Loucy (cell line): ENCODE data around the gene SKI.
A peak's percentile ranks its signal among the peaks of the same experiment; 100 is the strongest.

Experiments used
- H2AFZ ChIP-seq: fragments of 200-600 bp; sonication (generic); 2 replicates; pipeline ENCODE4 v1.6.0; 2016; ENCODE audit warnings: antibody characterized with exemption, mild to moderate bottlenecking, low read length, moderate library complexity
- H3F3A ChIP-seq: fragments of 200-600 bp; 2 replicates; pipeline ENCODE4 v1.6.0; 2016; ENCODE audit warnings: antibody characterized with exemption, low read depth, mild to moderate bottlenecking
- H3K27me3 ChIP-seq: fragments of 200-600 bp; sonication (generic); 2 replicates; pipeline ENCODE4 v1.6.1; 2014; ENCODE audit warnings: low read length, mild to moderate bottlenecking; ENCODE audit not compliant: insufficient read depth, poor library complexity, severe bottlenecking
- H3K36me3 ChIP-seq: fragments of 200-600 bp; sonication (generic); 2 replicates; pipeline ENCODE4 v1.6.1; 2016; ENCODE audit warnings: low read length; ENCODE audit not compliant: insufficient read depth
- H3K4me1 ChIP-seq: fragments of 200-600 bp; sonication (generic); 2 replicates; pipeline ENCODE4 v1.5.1; 2014; ENCODE audit warnings: low read length, mild to moderate bottlenecking; ENCODE audit not compliant: insufficient read depth, poor library complexity, severe bottlenecking
- H3K4me2 ChIP-seq: fragments of 200-600 bp; sonication (generic); 2 replicates; pipeline ENCODE4 v1.6.0; 2014; ENCODE audit warnings: antibody characterized with exemption, low read length, low read depth, mild to moderate bottlenecking; ENCODE audit not compliant: poor library complexity, severe bottlenecking
- H3K4me3 ChIP-seq: fragments of 200-600 bp; sonication (generic); 2 replicates; pipeline ENCODE4 v1.5.1; 2014; ENCODE audit warnings: low read length, mild to moderate bottlenecking, mixed read lengths; ENCODE audit not compliant: poor library complexity, severe bottlenecking
- H3K79me2 ChIP-seq: fragments of 200-600 bp; sonication (generic); 2 replicates; pipeline ENCODE4 v1.6.1; 2014; ENCODE audit warnings: low read length; ENCODE audit not compliant: insufficient read depth
- H3K9ac ChIP-seq: fragments of 200-600 bp; sonication (generic); 2 replicates; pipeline ENCODE4 v1.6.0; 2014; ENCODE audit warnings: mild to moderate bottlenecking, low read depth, low read length, moderate library complexity; ENCODE audit not compliant: poor library complexity, severe bottlenecking
- H3K9me2 ChIP-seq: fragments of 200-600 bp; sonication (generic); replicated peaks from 2 replicates; pipeline ENCODE4 v1.6.1; 2016; ENCODE audit warnings: low read depth, low read length, mixed read lengths
- H3K9me3 ChIP-seq: fragments of 200-600 bp; sonication (generic); 2 replicates; pipeline ENCODE4 v1.6.1; 2014; ENCODE audit warnings: mild to moderate bottlenecking, antibody characterized with exemption, low read length, low read depth; ENCODE audit not compliant: insufficient read depth
- H4K20me1 ChIP-seq: fragments of 200-600 bp; sonication (generic); 2 replicates; pipeline ENCODE4 v1.6.0; 2014; ENCODE audit warnings: antibody characterized with exemption, low read length, mild to moderate bottlenecking; ENCODE audit not compliant: insufficient read depth, poor library complexity, severe bottlenecking
- EZH2phosphoT487 ChIP-seq: fragments of 200-600 bp; IDR thresholded peaks from 2 replicates; pipeline ENCODE4 v1.6.1; 2018; ENCODE audit warnings: antibody characterized with exemption, mild to moderate bottlenecking, moderate library complexity, borderline replicate concordance
- TF ChIP-seq, protein P1 (sequence below): fragments of 200-600 bp; sonication (generic); conservative IDR thresholded peaks from 2 replicates; pipeline ENCODE4 v1.5.1; 2014; ENCODE audit warnings: mild to moderate bottlenecking, antibody characterized with exemption, low read length

The SKI gene

DNA sequence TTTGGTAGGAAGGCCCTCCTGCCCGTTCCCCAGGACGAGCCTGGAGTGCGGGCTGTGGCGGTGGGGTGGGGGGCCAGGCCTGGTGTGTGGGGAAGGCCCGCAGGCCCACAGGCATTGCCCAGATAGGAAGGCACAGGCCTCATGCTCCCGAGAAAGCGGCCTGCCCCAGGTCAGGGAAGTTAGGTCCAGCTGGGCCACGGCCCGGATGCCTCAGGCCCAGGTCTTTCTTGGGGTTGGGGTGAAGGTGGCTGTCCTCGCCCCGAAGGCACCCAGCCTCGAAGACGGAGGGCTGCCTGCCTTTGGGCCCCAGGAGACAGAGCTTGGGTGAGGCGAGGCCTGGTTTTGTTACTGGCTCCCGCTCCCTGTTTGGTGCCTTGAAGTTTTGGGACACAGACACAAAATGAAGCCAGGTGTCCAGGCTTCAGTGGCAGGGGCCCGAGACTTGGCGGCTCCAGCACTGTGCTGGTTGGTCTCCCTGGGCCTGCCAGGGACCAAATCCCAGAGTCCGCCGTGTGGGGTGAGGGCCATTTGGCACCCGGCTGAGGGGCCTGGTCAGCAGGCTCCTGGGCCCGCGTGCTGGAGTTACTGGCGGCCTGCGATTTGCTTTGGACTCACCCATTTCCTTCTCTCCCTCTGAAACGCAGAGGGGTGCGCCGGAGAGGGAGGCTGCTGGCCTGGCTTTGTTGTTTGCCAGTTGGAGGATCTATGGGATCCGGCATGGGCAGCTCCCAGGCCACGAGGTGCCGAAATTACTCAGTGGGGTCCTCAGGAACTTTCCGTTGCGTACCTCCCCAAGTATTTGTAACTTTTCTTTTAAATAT is 2.0 kb downstream of the SKI start:
- H3K9me3 ChIP-seq: no peaks in the 10 kb centered on the region
- peak overlapping the region; percentile 77 for H3K4me2 ChIP-seq
- H3K79me2 ChIP-seq: peaks cover 64% of the 10 kb centered on the region
- H3K4me3 ChIP-seq: peak overlapping the region; percentile 71
- H3K4me1 ChIP-seq: peaks cover 53% of the 10 kb centered on the region
- no peaks in the 10 kb centered on the region for H3F3A ChIP-seq
- H3K9me2 ChIP-seq: no peaks in the 10 kb centered on the region
- no peaks in the 10 kb centered on the region for H3K27me3 ChIP-seq
- H4K20me1 ChIP-seq: peaks cover 54% of the 10 kb centered on the region
- H3K36me3 ChIP-seq: no peaks in the 10 kb centered on the region
- TF ChIP-seq, protein P1, sequence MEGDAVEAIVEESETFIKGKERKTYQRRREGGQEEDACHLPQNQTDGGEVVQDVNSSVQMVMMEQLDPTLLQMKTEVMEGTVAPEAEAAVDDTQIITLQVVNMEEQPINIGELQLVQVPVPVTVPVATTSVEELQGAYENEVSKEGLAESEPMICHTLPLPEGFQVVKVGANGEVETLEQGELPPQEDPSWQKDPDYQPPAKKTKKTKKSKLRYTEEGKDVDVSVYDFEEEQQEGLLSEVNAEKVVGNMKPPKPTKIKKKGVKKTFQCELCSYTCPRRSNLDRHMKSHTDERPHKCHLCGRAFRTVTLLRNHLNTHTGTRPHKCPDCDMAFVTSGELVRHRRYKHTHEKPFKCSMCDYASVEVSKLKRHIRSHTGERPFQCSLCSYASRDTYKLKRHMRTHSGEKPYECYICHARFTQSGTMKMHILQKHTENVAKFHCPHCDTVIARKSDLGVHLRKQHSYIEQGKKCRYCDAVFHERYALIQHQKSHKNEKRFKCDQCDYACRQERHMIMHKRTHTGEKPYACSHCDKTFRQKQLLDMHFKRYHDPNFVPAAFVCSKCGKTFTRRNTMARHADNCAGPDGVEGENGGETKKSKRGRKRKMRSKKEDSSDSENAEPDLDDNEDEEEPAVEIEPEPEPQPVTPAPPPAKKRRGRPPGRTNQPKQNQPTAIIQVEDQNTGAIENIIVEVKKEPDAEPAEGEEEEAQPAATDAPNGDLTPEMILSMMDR: no peak
- no peak for TF ChIP-seq EZH2phosphoT487
- no peak overlapping the region for H2AFZ ChIP-seq
- peak overlapping the region; percentile 70 for H3K9ac ChIP-seq

GRCh38 chr1:2230781-2231531 is 2.8 kb downstream of the SKI start:
- H3K4me2 ChIP-seq: peak overlapping the region; percentile 77
- H3K36me3 ChIP-seq: no peaks in the 10 kb centered on the region
- peaks cover 62% of the 10 kb centered on the region for H3K4me1 ChIP-seq
- peak overlapping the region; percentile 70 for H3K9ac ChIP-seq
- H3K27me3 ChIP-seq: no peaks in the 10 kb centered on the region
- H3K9me3 ChIP-seq: no peaks in the 10 kb centered on the region
- H3K79me2 ChIP-seq: peaks cover 73% of the 10 kb centered on the region
- TF ChIP-seq EZH2phosphoT487: no peak
- TF ChIP-seq, protein P1: no peak
- peaks cover 62% of the 10 kb centered on the region for H4K20me1 ChIP-seq
- no peaks in the 10 kb centered on the region for H3K9me2 ChIP-seq
- no peaks in the 10 kb centered on the region for H3F3A ChIP-seq
- H3K4me3 ChIP-seq: peak overlapping the region; percentile 71
- H2AFZ ChIP-seq: no peak overlapping the region

DNA sequence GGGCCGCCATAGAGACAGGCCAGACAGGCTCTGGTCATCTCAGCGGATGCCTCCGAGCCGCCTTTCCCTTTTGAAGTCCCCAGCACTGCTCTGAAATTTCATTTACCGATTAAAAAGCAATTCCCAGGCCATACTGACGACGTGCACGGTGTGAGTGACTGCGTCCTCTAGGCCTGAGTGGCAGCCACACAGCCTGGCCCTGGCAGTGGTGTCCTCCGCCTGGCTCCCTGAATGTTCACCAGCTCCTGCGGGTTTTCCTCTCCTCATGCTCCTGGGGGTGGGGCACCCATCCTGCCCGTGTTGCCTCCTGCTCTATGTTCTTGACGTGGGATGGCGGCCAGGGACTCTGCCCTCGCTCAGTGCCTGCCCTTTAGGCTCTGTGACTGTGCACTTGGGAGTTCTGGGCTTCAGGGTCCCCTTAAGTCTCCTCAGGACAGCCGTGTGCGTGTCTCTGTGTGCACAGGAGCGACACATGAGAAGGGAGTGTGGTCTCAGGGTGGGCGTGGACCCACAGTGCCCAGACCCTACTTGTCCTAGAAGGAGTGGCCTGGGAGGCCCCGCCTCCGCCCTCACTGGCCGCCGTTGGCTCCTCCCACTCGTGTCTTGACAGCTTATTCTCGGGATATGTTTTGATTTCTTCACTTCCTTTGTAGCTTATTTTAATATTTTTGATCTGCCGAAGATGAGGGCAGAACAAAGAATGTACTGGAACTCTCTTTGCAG is 3.6 kb downstream of the SKI start:
- TF ChIP-seq, protein P1: no peak
- no peak for TF ChIP-seq EZH2phosphoT487
- H3K27me3 ChIP-seq: no peaks in the 10 kb centered on the region
- peaks cover 80% of the 10 kb centered on the region for H3K79me2 ChIP-seq
- no peaks in the 10 kb centered on the region for H3F3A ChIP-seq
- peak overlapping the region; percentile 77 for H3K4me2 ChIP-seq
- no peak overlapping the region for H2AFZ ChIP-seq
- H3K36me3 ChIP-seq: no peaks in the 10 kb centered on the region
- H3K9me3 ChIP-seq: no peaks in the 10 kb centered on the region
- peaks cover 64% of the 10 kb centered on the region for H4K20me1 ChIP-seq
- peak overlapping the region; percentile 71 for H3K4me3 ChIP-seq
- H3K9ac ChIP-seq: peak overlapping the region; percentile 70
- H3K9me2 ChIP-seq: no peaks in the 10 kb centered on the region
- H3K4me1 ChIP-seq: peaks cover 62% of the 10 kb centered on the region
